Measurements from ENCODE around the gene KATNB1.
"Not testable (repeated sequence)": the region's sequence is repeated elsewhere in the genome, so short reads cannot be mapped to it uniquely, and the experiment has no call there.

Gene KATNB1

GRCh38 chr16:57703416-57704010 lies 32.1 kb upstream of the KATNB1 start:
- DNase-seq: no peak

DNA sequence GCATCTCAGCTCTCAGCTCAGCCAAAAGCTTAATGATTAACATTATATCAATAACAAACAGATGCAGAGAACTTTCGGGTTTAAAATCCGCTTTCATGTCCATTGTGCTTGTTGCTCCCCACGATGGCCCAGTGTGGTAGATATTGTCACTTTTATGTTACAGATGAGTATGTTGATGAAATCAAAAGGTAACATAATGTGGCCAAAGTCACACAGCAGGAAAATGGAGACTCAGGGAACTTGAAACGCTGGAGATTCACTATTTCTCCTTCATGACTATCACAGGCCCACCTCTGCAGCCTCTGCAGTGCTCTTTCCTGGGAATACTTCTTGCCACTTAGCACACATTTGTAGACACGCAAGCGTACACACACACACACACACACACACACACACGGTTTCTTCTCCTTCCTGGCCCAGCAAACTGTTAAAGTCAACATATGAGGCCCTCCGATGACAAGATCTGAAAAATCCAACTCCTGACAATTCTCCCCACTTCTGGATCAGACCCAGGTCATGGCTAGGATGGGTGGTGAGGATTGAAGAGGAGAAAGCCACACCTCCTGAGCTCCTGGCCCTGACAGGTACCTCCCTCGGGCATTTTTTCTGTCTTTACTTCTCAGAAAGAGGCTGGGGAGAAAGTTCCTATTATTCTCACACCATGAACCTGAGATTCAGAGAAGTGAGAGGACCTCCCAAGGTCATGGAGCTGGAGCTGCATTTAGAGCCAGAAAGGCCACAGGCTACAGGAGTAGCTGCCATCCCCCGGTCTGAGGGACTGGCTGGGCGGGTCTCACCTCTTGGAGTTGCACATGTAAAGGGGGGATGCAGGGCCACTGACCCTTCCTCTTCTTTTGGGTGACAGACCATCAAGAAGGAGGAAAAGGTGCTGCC lies 31.3 kb upstream of the KATNB1 start:
- no peak for DNase-seq

DNA sequence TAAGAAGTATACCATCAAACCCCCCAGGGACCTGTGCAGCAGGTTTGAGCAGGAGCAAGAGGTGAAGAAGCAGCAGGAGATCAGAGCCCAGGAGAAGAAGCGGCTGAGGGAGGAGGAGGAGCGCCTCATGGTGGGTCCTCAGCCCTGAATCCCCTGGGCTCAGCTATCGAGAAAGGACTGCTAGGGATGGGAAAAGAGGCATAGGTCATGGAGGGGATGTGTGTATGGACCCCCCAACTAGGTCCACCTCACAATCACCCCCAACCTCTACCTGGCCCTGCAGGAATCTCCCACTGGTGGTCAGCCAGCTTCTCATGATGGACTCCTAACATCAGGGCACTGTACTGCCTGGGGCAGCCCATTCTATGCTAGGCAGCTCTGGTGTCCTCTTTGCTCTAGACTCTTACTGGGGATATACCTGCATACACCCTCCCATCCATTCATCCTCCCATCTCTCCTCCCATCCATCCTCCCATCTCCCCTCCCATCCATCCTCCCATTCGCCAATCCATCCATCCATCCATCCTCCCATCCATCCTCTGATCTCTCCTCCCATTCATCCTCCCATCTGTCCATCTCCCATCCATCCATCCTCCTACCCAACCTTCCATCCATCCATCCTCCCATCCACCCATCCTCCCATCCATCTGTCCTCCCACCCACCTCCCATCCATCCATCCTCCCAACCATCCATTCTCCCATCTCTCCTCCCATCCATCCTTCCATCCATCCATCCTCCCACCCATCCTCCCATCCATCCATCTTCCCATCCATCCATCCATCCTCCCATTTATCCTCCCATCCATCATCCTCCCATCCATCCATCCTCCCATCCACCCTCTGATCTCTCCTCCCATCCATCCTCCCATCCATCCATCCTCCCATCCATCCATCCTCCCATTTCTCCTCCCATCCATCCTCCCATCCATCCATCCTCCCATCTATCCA lies 30.4 kb upstream of the KATNB1 start:
- no peak for DNase-seq

GRCh38 chr16:57706717-57707116 lies 28.9 kb upstream of the KATNB1 start:
- DNase-seq: no peak

DNA sequence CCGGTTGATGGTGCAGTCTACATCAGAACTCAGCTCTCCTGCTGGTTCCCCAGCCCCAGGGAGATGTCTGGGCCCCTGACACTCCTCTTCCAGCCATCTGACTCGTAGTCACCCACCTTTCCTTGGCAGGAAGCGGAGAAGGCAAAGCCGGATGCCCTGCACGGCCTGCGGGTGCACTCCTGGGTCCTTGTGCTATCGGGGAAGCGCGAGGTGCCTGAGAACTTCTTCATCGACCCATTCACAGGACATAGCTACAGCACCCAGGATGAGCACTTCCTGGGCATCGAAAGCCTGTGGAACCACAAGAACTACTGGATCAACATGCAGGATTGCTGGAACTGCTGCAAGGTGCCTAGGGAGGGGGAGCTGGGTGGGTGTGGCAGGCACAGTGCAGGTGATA lies 28.2 kb upstream of the KATNB1 start:
- DNase-seq: no peak

DNA sequence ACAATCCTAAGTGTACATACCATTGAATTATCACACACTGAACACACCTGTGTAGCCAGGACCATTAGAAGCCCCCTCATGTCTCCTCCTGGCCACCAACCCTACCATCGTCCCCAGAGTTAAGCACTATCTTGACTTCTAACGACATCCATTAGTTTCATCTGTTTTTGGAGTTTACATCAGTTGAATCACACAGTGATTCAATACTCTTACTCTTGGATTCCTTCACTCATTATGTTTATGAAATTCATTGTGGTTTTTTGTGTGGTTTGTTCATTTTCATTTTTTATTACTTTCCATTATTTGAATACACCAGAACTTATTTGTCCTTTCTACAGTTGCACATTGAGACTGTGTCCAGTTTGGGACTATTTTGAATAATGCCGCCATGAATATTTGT lies 27.4 kb upstream of the KATNB1 start:
- DNase-seq: no peak

DNA sequence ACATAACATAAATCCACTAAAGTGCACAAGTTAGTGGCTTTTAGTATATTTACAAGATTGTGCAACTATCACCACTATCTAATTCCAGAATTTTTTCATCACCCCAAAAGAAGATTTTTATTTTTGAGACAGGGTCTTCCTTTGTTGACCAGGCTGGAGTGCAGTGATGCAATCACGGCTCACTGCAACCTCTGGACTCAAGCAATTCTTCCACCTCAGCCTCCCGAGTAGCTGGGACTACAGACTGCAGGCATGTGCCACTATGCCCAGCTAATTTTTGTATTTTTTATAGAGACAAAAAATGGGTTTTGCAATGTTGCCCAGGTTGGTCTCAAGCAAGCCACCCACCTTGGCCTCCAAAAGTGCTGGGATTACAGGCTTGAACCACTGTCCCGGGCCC lies 25.9 kb upstream of the KATNB1 start:
- DNase-seq: no peak

DNA sequence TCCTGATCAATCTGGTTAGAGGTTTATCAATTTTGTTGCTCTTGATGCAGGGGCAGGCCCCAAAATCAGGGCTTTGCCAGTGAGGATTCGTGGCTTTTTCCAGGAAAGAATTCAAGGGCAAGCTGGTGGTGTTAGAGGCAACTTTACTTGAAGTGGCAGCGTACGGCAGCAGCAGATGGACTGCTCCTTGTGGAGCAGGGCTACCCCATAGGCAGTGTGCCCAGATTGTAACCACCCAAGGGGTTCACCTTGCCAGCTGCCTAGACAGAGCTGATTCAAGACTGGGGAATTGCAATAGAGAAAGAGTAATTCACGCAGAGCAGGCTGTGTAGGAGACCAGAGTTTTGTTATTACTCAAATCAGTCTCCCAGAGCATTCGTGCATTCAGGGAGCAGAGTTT lies 24.2 kb upstream of the KATNB1 start:
- DNase-seq: no peak

GRCh38 chr16:57711993-57712392 lies 23.6 kb upstream of the KATNB1 start:
- DNase-seq: no peak

DNA sequence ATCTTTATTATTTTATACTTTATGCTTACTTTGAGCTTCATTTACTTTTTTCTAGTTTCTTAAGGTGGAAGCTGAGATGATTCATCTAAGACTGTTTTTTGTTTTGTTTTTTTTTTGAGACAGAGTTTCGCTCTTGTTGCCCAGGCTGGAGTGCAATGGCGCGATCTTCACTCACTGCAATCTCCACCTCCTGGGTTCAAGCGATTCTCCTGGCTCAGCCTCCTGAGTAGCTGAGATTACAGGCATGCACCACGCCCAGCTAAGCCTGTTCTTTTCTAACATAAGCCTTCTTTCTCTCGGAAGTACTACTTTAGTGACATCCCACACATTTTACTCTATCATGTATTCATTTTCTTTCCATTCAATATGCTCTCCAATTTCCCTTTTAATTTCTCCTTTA lies 23.0 kb upstream of the KATNB1 start:
- DNase-seq: not testable (repeated sequence)

DNA sequence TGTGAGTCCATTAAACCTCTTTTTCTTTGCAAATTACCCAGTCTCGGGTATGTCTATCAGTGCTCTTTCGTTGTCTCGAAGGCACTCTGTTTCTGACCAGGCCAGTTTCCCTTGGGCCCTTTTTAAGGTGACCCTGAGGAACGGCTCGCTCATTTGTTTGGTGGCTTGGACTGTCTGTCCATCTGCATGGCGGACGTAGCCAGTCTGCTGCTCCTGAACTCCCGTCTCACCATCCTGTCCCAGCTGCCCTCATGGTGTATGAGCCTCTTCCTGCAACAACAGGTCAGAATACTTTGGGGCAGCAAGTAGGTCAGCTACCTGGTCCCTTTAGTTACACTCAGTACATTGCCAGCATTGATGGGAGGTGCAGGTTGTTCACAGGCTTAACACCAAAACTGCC lies 22.0 kb upstream of the KATNB1 start:
- no peak for DNase-seq

- DNase-seq: no peak
These were observed 21.5 kb upstream of the KATNB1 start for GRCh38 chr16:57714047-57714446.

- DNase-seq: peak; percentile 23
These were observed 15.4 kb upstream of the KATNB1 start for GRCh38 chr16:57720142-57720575.

GRCh38 chr16:57721356-57722209 lies 14.0 kb upstream of the KATNB1 start:
- DNase-seq: no peak

GRCh38 chr16:57722210-57722499 lies 13.4 kb upstream of the KATNB1 start:
- DNase-seq: no peak

- DNase-seq: no peak
These were observed 12.9 kb upstream of the KATNB1 start for GRCh38 chr16:57722651-57723050.

GRCh38 chr16:57723170-57723569 lies 12.4 kb upstream of the KATNB1 start:
- DNase-seq: peak; percentile 16

DNA sequence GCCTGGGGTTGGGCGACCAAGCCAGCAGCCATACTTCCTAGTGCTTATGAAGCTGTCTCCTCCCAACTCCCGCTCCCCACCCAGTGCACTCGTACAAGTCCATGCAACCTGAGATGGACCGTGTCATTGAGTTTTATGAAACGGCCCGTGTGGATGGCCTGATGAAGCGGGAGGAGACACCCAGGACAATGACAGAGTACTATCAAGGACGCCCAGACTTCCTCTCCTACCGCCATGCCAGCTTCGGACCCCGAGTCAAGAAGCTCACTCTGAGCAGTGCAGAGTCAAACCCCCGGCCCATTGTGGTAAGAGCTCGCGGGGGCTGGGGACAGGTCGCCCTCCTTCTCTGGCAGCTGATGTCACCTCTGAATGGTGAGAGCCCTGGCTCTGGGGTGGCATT lies 11.0 kb upstream of the KATNB1 start:
- DNase-seq: no peak

DNA sequence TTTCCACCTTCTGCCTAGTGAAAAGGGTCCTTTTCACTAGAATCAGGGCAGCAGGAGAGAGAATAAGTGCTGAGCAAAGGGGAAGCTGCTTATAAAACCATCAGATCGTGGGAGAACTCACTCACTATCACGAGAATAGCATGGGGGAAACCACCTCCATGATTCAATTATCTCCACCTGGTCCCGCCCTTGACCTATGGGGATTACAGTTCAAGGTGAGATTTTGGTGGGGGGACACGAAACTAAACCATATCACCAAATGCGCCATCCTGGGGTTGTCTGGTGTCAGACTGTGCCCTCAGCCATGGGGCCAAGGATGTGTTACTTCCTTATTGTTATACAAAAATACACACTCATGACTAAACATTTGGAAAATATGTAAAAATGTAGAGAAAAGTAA lies 10.4 kb upstream of the KATNB1 start:
- no peak for DNase-seq

DNA sequence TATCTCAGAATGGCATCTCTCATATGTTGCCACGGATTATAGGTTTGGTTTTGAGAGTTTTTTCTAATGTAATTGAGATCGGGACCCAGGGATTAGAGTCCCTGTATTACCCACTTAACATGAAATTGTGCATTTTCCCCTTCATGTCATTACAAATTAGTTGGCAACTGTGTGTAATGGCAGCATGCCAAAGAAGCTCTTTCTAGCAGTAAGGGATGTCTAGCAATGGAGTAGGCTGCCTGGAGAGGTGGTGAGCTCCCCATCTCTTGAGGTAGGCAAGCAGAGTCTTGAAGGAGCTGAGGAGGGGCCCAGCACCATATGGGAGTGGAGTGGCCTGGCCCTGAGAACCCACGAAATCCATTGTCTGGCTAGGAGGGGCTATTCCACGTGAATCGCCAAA lies 10.0 kb upstream of the KATNB1 start:
- DNase-seq: no peak

DNA sequence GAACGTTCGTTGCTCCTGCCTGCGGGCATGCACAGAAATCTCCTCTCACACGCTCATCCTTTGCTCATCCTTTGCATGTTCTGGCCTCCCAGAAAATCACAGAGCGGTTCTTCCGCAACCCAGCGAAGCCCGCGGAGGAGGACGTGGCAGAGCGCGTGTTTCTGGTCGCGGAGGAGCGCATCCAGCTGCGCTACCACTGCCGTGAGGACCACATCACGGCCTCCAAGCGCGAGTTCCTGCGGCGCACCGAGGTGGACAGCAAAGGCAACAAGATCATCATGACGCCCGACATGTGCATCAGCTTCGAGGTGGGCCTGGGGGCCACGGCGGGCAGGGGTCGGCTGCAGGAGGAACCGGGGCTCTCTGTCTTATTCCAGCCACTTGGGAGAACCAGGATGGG lies 9.6 kb upstream of the KATNB1 start:
- no peak for DNase-seq

- DNase-seq: no peak
These were observed 9.1 kb upstream of the KATNB1 start for GRCh38 chr16:57726433-57726947.

Measured in kidney glomerular epithelial cell (primary cell).